Endodermal cell (in vitro differentiated cells): Measurements from ENCODE around the gene HYDIN. TPM values are rescaled to one million over a fixed set of nuclear protein-coding genes. Genes with fewer than 3 reads are reported as not detected.
"Not testable (repeated sequence)": the region's sequence is repeated elsewhere in the genome, so short reads cannot be mapped to it uniquely, and the experiment has no call there.

Experiments
- DNase-seq: peaks from one replicate; pipeline ENCODE4 v3.0.0-alpha.2; 2017
- H3K27ac ChIP-seq: 2 replicates; pipeline ENCODE4 v1.5.1; 2013; ENCODE audit warnings: mild to moderate bottlenecking, low read depth, low read length, moderate library complexity
- H3K27me3 ChIP-seq: 2 replicates; pipeline ENCODE4 v1.6.1; 2013; ENCODE audit warnings: mild to moderate bottlenecking, low read length, moderate library complexity; ENCODE audit not compliant: insufficient read depth, control insufficient read depth, poor library complexity, severe bottlenecking
- H3K36me3 ChIP-seq: 2 replicates; pipeline ENCODE4 v1.7.0; 2013; ENCODE audit warnings: mild to moderate bottlenecking, low read length, moderate library complexity; ENCODE audit not compliant: control insufficient read depth, insufficient read depth
- H3K4me1 ChIP-seq: one replicate; pipeline ENCODE4 v1.7.0; 2013; ENCODE audit warnings: low read length; ENCODE audit not compliant: control insufficient read depth, insufficient read depth
- H3K4me3 ChIP-seq: 2 replicates; pipeline ENCODE4 v1.5.1; 2013; ENCODE audit warnings: mild to moderate bottlenecking, low read length, moderate library complexity
- H3K9ac ChIP-seq: 2 replicates; pipeline ENCODE4 v1.6.1; 2013; ENCODE audit warnings: mild to moderate bottlenecking, low read length, moderate library complexity; ENCODE audit not compliant: poor library complexity, severe bottlenecking; ENCODE audit errors: extremely low read depth
- H3K9me3 ChIP-seq: 2 replicates; pipeline ENCODE4 v1.6.1; 2013; ENCODE audit warnings: mild to moderate bottlenecking, low read length, moderate library complexity; ENCODE audit not compliant: control insufficient read depth
- H3K27ac Mint-ChIP-seq: 2 replicates; pipeline ENCODE4 v1.8.0; 2020; ENCODE audit warnings: mixed read lengths
- H3K27me3 Mint-ChIP-seq: 2 replicates; pipeline ENCODE4 v1.8.0; 2021; ENCODE audit warnings: mild to moderate bottlenecking, mixed read lengths; ENCODE audit not compliant: insufficient read depth
- H3K36me3 Mint-ChIP-seq: 2 replicates; pipeline ENCODE4 v1.8.0; 2020; ENCODE audit warnings: low read depth, mixed read lengths
- H3K4me1 Mint-ChIP-seq: 2 replicates; pipeline ENCODE4 v1.8.0; 2020; ENCODE audit warnings: mixed read lengths
- H3K4me3 Mint-ChIP-seq: 2 replicates; pipeline ENCODE4 v1.8.0; 2020; ENCODE audit warnings: mild to moderate bottlenecking, moderate library complexity, mixed read lengths
- H3K9me3 Mint-ChIP-seq: 2 replicates; pipeline ENCODE4 v1.8.0; 2020; ENCODE audit warnings: mild to moderate bottlenecking, mixed read lengths
- WGBS, 2 experiments: methylation state at CpG; one replicate each; pipeline versions ENCODE4 v1.1.5 to v1.1.7; 2013; ENCODE audit warnings: missing lambda C conversion rate in 2 of 2, mixed read lengths in 1 of 2; ENCODE audit not compliant: insufficient coverage in 1 of 2, insufficient read length in 1 of 2; 5-methylcytosine and 5-hydroxymethylcytosine counted together
- total RNA-seq, 2 donors: library from RNA; stranded (reverse); fragmentation: NEBNext Ultra II Directional in 1 of 2; extraction: Animal tissue kit (Norgen Biotek cat#: 25700) in 1 of 2; gene quantifications; 2 replicates in 1 of 2; 3 replicates in 1 of 2; pipeline ENCODE4 v1.2.1, GENCODE V29; 2021

HYDIN gene
- total RNA-seq, 2 donors from 2014 or later = 6.4 to 7.7 TPM

DNA sequence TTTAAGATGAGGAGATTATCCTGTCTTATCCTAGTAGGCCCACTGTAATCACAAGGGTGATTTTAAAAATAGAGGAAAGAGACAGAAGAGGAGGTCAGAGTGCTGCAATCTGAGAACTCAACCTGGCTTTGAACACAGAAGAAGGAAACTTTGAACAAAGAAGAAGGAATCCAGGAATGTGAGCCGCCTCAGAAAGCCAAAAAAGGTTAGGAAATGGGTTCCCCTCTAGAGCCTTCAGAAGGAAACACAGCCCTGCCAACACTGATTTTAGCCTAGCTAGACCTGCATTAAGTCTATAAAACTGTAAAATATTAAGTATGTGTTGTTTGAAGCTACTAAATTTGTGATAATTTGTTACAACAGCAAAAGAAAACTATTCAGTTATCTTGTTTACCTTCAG is 149.7 kb downstream of the HYDIN start:
- not testable (repeated sequence) for H3K9me3 ChIP-seq, H3K4me1 Mint-ChIP-seq, H3K27ac ChIP-seq, H3K27me3 ChIP-seq, H3K4me1 ChIP-seq, H3K36me3 ChIP-seq, H3K27me3 Mint-ChIP-seq, DNase-seq, H3K4me3 ChIP-seq, H3K9ac ChIP-seq, H3K27ac Mint-ChIP-seq, H3K9me3 Mint-ChIP-seq, H3K36me3 Mint-ChIP-seq, H3K4me3 Mint-ChIP-seq
- WGBS, 2 experiments = 73% methylated on average over 1 of the region's 1 CpG; no CpG with 5 or more reads in 1 of the 2 experiments

DNA sequence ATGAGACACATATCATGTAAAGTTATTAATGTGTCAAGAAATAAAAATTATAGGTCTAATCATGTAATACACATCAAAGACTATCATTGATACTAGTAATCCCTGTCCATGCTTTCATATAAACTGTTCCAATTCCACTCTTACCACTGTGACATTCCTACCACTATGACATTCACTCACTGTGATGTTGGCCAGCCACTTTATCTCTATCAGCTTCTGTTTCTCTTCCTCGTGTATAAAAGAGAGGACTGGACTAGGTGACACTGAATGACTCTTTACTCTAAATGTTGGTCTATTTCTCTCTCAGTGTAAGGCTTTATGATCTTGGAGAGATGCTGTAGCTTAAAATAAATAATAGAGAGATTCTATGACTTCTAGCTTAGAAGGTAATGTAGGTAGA is 150.3 kb downstream of the HYDIN start:
- H3K9ac ChIP-seq, H3K4me1 ChIP-seq, H3K36me3 ChIP-seq, H3K36me3 Mint-ChIP-seq, H3K27ac Mint-ChIP-seq, DNase-seq, H3K9me3 Mint-ChIP-seq, H3K9me3 ChIP-seq, H3K4me3 ChIP-seq, H3K27me3 Mint-ChIP-seq, H3K4me1 Mint-ChIP-seq, H3K27me3 ChIP-seq, H3K4me3 Mint-ChIP-seq, H3K27ac ChIP-seq: not testable (repeated sequence)
- WGBS, 2 experiments = no CpG with 5 or more reads among the region's 1 CpG

DNA sequence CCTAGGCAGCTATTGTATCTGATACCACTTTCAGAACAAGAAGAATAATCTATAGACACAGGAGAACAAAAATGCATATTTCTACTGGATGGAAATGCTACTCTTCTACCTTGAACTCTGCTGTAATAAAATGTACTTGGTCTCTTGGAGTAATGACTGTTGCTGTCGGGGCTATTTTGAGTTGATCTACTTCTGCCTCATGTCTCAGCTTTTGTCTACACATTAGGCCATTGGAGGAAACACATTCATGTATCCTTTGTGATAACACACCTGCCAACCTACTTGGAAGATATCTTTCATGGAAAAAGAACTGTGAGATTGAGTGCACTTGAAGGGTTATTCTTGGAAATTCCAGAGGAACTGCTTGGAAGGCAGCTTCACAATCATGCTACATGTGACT is 159.9 kb downstream of the HYDIN start:
- H3K4me1 ChIP-seq, H3K27ac ChIP-seq, H3K4me3 Mint-ChIP-seq, H3K27me3 ChIP-seq, H3K27me3 Mint-ChIP-seq, H3K4me3 ChIP-seq, DNase-seq, H3K36me3 ChIP-seq, H3K9ac ChIP-seq, H3K4me1 Mint-ChIP-seq, H3K36me3 Mint-ChIP-seq, H3K27ac Mint-ChIP-seq, H3K9me3 Mint-ChIP-seq, H3K9me3 ChIP-seq: not testable (repeated sequence)
- no CpG with 5 or more reads among the region's 1 CpG for WGBS, 2 experiments

DNA sequence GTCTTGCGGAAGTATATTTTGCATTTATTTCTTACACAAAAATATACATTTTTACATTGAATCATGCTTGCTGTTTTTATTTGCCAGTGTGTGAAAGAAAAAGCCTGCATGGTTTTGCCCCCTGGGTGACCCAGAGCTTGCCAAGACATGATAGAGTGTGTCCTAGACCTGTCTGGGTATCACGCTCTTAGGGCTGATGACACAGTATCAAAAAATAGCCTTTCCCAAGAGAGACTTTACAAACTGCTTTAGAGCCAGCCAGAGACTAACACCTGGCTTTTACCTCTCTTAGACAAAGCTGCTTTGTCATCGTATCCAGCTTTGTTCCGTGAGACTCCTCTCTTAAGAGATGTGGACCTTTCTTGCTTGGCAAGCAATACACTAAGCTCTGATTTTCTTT is 160.7 kb downstream of the HYDIN start:
- H3K4me3 Mint-ChIP-seq, H3K9me3 ChIP-seq, H3K27ac Mint-ChIP-seq, H3K4me1 ChIP-seq, H3K27ac ChIP-seq, H3K9ac ChIP-seq, DNase-seq, H3K9me3 Mint-ChIP-seq, H3K36me3 ChIP-seq, H3K4me3 ChIP-seq, H3K27me3 ChIP-seq, H3K36me3 Mint-ChIP-seq, H3K27me3 Mint-ChIP-seq, H3K4me1 Mint-ChIP-seq: not testable (repeated sequence)
- WGBS, 2 experiments = 70 to 91% methylated on average over 2 to 3 of the region's 4 CpGs

DNA sequence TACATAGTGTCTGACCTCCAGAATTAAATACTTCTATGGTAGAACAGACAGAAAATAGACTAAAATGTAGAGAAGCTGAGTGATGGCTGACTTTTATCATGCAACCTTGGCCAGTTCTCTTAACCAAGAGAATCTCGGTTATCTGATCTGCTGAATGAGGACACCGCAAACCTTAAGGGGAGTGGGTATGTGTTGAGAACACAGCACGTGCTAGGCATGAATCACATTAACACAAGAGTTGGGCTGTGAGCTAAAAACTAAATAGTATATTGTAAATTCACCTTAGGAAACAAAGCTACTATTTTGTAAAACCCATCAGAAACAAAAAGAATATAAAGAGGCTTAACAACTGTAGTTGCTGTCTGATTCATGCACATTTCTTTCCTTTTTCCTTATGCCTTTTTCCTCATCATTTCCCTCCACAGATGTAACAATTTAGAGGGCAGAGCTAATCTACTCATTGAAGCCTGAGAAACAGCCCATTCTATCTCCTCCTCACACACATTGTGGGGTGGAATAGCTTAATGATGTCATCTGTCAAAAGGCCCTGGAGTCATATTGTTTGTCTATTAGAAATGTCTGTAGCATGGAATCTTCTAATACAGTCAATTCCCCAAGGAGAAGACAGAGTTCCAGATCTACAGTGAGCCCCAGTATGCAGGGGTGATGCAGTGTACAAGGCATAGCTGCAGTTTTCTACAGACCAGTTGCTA is 176.5 kb downstream of the HYDIN start:
- not testable (repeated sequence) for H3K36me3 ChIP-seq, DNase-seq, H3K27ac ChIP-seq, H3K9ac ChIP-seq, H3K4me3 Mint-ChIP-seq, H3K9me3 Mint-ChIP-seq, H3K36me3 Mint-ChIP-seq, H3K27me3 Mint-ChIP-seq, H3K27me3 ChIP-seq, H3K9me3 ChIP-seq, H3K4me3 ChIP-seq, H3K27ac Mint-ChIP-seq, H3K4me1 Mint-ChIP-seq, H3K4me1 ChIP-seq
- WGBS, 2 experiments = no CpG with 5 or more reads among the region's 3 CpGs

DNA sequence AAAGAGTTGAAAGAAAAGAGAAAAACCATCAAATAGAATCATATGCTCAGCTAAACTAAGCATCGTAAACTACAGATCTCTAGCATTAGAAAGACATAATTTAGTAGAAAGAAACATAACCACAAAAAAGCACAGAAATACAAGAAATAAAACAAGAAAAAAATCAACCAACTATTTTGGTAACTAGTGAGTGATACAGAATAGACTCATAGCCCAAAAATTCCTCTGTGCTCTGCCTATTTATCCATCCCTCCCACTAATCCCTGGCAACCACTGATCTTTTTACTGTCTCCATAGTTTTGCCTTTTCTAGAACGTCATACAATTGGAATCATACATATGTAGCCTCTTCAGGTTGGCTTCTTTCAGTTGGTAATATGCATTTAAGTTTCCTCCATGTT is 180.2 kb downstream of the HYDIN start:
- DNase-seq, H3K36me3 ChIP-seq, H3K4me3 ChIP-seq, H3K9me3 Mint-ChIP-seq, H3K4me1 ChIP-seq, H3K9me3 ChIP-seq, H3K4me3 Mint-ChIP-seq, H3K27me3 ChIP-seq, H3K4me1 Mint-ChIP-seq, H3K36me3 Mint-ChIP-seq, H3K27me3 Mint-ChIP-seq, H3K9ac ChIP-seq, H3K27ac Mint-ChIP-seq, H3K27ac ChIP-seq: not testable (repeated sequence)
- no CpG with 5 or more reads among the region's 2 CpGs for WGBS, 2 experiments

DNA sequence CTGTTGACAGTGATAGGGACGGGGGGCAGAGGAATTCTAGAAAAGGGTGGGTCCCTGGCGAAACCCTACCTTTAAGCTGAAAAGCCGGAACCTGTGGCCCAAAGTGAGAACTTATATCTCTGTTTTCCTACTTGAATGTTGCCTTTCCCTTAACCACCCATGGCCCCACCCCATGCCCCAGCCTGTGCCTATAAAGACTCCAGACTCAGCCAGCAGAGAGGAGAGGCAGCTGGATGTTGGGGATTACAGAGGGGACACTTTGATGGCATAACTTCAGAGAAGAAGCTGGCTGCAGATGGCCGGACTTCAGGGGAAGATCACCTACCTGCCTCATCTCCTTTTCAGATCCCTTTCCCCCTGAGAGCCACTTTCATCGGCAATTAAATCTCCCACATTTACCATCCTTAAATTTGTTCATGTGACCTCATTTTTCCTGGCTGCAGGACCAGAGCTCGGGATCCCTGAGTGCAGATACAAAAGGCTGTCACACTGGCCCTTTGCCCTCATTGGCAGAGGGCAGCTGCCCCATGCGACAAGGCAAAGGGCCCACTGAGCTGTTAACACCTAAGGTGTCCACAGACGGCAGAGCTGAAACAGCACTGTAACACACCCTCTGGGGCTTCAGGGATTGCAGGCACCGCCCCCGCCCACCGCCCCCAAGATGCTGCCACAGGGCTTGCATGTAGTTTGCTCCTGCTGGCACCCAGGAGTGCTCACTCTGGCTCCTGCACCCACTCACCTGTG is 191.0 kb downstream of the HYDIN start:
- H3K36me3 ChIP-seq, H3K9me3 Mint-ChIP-seq, H3K27me3 Mint-ChIP-seq, H3K27me3 ChIP-seq, H3K27ac Mint-ChIP-seq, H3K4me3 ChIP-seq, H3K9me3 ChIP-seq, H3K9ac ChIP-seq, H3K4me3 Mint-ChIP-seq, H3K4me1 ChIP-seq, H3K4me1 Mint-ChIP-seq, H3K27ac ChIP-seq, H3K36me3 Mint-ChIP-seq: not testable (repeated sequence)
- DNase-seq = peak; percentile 28
- 95% methylated on average over 8 of the region's 11 CpGs; no CpG with 5 or more reads in 1 of the 2 experiments for WGBS, 2 experiments
